Measurements from ENCODE around the gene HEMK1.
A peak's percentile ranks its signal among the peaks of the same experiment; 100 is the strongest.

HEMK1 gene

GRCh38 chr3:50616003-50616769 lies 46.9 kb downstream of the HEMK1 start:
- peak; percentile 80 for DNase-seq

GRCh38 chr3:50616770-50617095 lies 47.4 kb downstream of the HEMK1 start:
- DNase-seq, result peak; percentile 92

DNA sequence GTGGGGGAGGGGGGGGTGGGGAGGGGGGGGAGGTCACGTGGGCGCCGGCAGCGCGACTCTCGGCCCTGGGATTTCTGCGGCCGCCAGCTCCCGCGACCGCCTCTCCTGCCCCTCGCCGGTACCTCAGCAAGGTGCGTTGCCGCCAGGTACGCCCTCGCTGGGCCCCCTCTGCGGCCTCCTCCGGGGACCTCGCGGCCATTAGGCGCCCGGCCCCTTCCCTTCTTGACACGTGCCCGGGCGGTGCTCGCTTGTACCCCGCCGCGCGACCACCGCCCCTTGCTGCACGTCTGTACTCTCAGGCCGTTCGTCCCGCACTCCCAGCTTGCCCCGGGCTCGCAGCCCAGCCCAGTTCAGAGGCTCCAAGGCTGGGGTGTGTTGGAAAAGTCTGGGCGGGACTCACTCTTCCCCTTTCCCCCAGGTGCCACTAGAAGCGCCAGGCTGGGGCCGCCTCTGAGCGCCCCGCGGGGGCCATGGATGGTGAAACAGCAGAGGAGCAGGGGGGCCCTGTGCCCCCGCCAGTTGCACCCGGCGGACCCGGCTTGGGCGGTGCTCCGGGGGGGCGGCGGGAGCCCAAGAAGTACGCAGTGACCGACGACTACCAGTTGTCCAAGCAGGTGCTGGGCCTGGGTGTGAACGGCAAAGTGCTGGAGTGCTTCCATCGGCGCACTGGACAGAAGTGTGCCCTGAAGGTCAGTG lies 47.9 kb downstream of the HEMK1 start, which contains the start of gene MAPKAPK3:
MAPKAPK3 (plus strand) TSS at position 56 of the 696 bp plus-strand sequence; CDS start at position 471, 415 bp downstream.
- no peak for DNase-seq

- DNase-seq, result no peak
These were observed 48.7 kb downstream of the HEMK1 start for GRCh38 chr3:50617911-50618481.

- no peak for DNase-seq
These were observed 51.1 kb downstream of the HEMK1 start for GRCh38 chr3:50620420-50620819.

DNA sequence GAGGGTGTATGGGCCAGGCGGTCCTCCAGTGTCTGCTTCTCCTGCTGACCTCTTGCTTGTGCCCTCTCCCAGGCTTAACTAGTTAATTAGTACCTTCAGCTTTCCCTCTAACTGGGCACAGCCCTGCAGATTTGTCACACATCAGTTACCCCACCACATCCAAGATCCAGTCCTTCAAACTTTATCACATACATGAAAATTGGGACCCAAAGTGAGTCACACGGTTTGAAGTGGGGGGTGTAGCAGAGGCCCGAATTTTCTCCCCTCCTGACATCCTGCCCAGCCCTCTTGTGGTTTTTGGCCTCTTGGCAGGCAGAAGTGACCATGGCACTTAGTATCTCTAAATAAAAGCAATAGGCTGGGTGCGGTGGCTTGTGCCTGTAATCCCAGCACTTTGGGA lies 51.5 kb downstream of the HEMK1 start:
- DNase-seq, result no peak

DNA sequence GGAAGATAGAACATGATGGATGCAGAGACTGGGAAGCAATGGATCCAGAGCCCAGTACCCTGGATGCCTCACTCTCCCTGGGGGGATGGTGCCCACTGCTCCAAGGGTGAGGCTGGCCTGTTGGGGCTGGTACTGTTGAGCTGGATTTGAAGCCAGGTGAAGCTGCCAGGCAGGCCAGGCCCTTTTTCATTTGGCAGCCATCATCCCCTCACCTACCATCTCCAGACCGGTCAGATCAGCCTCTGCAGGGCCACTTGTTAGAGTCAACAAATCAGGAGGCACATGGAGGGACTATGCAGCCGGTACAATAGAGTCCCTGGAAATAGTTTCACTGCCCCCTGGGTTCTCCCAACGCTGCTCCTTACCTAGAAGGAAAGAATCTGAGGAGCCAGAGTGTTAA lies 53.6 kb downstream of the HEMK1 start:
- DNase-seq, result no peak

- no peak for DNase-seq
These were observed 54.6 kb downstream of the HEMK1 start for GRCh38 chr3:50623840-50624474.

DNA sequence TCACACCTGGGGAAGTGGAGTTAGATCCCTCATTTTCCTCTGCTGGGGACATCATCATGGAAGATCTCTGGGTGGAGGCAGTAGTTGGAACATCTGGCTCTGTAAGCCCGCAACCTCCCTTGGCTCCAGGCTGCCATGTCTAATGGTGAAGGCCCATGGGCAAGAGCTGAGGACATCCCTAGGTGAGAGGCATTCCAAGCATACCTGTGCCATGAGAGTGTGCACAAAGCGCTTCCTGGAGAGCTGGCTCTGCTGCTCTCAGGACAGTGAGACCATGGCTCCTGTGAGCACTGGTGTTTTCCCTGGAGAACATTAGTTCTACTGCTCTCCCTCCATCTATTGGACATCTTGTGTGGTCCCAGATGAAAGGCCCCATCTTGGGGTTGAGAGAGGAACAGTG lies 55.3 kb downstream of the HEMK1 start:
- no peak for DNase-seq

- DNase-seq, result no peak
These were observed 56.2 kb downstream of the HEMK1 start for GRCh38 chr3:50625231-50626182.

DNA sequence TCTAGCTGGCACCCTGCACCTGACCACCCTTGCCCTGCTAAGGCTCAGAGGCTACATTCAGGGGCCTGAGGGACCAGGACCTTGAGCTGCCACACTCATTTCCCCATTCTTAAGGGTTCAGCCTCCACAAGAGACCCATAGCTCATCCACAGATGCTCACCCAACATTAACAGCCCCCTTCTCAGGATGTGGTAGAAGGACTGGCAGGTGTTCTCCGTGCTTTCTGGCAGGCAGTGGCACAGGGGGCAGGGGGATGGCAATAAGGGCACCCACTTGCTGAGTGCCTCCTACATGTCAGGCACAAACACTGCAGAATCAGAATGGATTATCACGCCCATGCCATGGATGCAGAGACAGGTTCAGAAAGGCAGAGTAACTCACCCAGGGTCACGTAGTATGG lies 57.1 kb downstream of the HEMK1 start:
- no peak for DNase-seq

- DNase-seq, result peak; percentile 75
These were observed 58.2 kb downstream of the HEMK1 start for GRCh38 chr3:50627407-50628051.

GRCh38 chr3:50628601-50629000 lies 59.3 kb downstream of the HEMK1 start:
- no peak for DNase-seq

- DNase-seq, result no peak
These were observed 61.1 kb downstream of the HEMK1 start for GRCh38 chr3:50630394-50630793.

- no peak for DNase-seq
These were observed 61.6 kb downstream of the HEMK1 start for GRCh38 chr3:50630877-50631276.

DNA sequence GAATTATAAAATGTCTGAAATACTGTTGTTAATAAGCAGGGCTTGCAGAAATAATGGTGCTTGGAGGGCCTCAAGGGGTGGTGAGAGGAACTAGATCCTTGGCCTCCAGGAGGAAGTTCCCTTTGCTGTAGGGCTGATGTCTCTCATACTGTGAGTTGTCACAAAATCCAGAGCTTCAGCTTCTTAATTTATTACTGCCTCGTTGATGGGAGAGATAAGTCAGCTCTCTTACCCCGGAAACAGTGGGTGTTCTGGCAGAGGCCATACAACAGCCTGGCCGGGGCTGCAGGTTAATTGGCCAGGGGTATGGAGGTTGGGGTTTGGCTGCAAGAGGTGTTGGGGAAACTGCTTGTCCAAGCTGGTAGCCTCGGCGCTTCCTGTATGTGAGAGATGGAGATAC lies 63.1 kb downstream of the HEMK1 start:
- DNase-seq, result no peak

- no peak for DNase-seq
These were observed 64.0 kb downstream of the HEMK1 start for GRCh38 chr3:50633230-50633790.

DNA sequence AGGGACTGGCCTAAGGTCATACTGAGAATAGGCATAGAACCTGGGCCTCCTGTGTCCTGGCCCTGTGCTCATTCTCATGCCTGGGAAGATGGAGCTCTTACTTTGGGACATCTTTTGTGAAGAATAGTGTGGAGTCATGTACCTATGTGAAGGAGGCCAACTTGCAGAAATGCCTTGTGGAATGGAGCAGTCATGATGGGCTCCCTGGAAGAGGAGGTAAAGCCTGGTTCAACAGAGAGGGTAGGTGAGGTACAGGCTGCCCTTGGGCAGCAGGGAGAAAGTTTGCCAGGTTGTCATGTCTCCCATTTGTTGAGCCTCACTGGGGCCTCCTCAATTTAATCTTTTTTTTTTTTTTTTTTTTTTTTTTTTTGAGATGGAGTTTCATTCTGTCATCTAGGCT lies 65.7 kb downstream of the HEMK1 start:
- DNase-seq, result no peak

GRCh38 chr3:50637011-50637410 lies 67.7 kb downstream of the HEMK1 start:
- DNase-seq, result no peak

GRCh38 chr3:50637945-50638344 lies 68.6 kb downstream of the HEMK1 start:
- no peak for DNase-seq

DNA sequence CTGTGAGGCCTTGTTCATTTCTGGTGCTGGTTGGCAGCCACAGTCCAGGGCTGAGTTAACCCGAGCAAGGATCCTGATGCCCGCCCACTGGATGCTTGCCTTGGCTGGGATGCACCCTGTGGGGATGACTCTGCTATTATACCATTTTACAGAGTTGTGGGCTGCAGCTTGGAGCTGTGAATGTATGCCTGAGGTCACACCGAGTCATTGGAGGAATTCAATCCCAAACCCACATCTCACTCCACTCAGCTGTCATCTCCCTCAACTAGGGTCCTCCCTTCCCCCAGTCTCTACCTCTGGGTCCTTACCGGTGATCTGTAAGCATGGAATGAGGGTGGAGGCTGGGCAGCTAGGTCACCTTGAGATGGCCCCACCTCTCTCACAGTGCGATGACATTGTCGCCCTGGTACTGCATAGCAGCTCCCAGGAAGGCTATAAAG lies 69.8 kb downstream of the HEMK1 start:
- peak; percentile 74 for DNase-seq

Measured in fibroblast of skin of scalp (primary cell).